GM11168 (cell line): ENCODE results near the gene CEP85.
"Not testable (repeated sequence)": the region's sequence is repeated elsewhere in the genome, so short reads cannot be mapped to it uniquely, and the experiment has no call there.

Experiments
- in situ Hi-C: fragments of 300-500 bp; cut with MboI; formaldehyde crosslinking; loops from one replicate; pipeline ENCODE4 v1.12.0; 2022; ENCODE audit warnings: low sequenced_read_pairs; ENCODE audit not compliant: unreplicated experiment

CEP85 gene

DNA sequence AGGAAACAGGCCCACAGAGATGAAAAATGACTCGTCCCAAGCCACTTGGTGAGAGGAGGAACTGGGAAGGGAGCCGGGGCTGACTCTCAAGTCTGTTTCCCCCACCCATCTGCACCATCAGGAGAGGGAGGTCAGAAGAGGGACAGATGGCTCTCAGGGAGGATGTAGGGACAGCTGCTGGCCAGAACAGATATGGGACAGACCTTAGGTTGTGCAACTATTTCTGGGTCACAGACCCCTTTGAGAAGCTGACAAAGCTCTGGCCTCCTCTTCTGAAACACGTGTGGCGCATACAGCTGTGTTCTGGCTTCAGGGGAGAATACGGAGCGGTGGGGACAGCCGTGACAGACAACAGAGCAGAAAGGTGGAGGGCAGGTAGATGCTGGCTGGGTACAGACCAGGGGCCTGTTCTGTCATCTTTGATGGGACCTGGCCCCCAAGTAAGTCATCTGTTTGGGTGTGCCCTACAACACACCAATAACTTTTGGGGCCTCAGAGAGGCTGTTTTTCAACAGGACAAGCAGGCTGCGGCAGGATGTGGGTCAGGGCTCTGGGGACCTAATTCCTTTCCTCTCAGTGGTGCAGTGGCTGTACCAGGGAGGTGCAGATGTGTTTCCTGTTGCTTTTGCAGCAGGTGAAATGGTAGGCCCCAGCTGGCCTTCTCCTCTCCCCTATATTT, 53.2 kb downstream of the CEP85 start:
- in situ Hi-C loops, result no loop called here

DNA sequence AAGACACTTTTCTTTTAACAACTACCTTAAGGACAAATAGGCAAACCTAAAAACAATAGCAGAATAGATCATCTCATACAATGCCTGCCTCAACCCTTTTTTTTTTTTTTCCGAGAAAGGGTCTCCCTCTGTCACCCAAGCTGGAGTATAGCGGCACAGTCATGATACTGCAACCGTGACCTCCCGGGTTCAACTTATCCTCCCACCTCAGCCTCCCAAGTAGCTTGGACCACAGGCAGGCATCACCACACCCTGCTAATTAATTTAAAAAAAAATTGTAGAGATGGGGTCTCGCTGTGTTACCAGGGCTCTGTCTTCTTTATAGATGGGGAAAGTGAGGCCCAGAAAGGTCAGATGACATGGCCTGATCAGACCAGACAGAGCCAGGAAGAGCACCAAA, 53.8 kb downstream of the CEP85 start:
- in situ Hi-C loops, result no loop called here

DNA sequence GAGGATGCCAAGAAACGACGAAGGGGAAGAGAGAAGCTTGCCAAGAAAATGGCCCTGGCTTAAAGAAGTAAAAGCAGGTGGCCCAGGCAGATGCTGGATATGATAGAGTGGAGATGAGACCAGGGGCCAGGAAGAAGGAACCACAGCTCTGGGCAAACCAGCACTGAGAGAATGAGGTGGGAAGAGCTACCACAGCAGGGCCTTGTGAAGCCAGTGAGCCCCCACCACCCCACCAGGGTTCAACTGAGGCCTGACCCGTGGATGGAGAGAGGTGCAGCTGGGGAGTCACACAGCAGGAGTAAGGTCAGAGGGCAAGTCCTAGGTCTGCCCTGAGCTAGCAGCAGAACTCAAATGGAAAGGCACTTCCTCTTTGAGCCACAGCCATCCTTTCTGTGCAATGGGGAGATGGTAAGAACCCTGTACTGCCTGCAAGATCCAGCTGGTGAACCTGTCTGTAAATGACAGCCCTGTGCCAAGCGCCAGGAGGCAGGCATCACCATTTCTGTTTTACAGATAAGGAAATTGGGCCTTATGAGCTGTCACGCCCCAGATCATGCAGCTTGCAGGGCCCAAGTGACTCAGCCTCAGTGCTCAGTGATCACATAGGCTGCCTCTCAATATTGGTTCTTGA, 54.4 kb downstream of the CEP85 start:
- in situ Hi-C loops, result no loop called here

DNA sequence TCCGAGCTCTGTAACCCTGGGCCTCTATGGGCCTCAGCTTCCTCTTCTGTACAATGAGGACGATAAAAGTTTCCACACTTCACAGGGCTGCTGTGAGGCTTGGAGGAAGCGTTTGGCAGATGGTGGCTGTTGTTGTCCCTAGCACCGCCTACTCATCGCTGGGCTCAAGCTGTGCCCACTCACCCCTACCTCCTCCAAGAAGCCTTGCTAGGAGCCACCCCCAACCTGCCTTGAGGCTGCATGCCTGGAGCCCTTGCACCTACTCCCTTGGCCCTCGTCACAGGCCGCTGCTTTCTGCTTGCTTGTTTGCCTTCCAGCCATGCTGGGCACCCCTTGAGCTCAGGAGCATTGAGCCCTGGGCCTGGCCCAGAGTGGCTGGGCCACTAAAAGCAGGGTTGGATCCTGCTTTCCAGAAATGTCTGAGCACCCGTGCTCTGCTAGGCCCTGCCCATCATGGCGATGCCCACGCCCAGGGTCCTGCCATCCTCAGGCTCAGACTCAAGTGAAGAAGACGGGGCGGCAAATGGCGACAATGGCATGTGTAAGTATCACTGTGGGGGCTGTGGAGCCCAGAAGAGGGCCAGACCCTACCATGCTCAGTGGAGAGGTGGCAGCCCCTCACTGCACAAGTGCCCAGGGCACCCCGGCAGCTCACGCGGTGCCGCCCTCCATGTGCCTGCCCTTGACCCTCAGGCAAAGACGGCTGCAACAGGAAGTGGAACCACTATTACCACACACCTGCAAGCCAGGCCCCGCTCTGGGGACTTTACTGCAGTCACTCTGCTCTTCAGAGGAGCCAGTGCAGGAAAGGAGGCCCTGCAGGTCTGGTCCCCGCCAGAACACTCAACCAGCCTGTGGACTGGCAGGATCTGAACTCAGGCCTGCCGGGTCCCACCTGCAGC, 55.4 kb downstream of the CEP85 start:
- in situ Hi-C loops, result no loop called here

DNA sequence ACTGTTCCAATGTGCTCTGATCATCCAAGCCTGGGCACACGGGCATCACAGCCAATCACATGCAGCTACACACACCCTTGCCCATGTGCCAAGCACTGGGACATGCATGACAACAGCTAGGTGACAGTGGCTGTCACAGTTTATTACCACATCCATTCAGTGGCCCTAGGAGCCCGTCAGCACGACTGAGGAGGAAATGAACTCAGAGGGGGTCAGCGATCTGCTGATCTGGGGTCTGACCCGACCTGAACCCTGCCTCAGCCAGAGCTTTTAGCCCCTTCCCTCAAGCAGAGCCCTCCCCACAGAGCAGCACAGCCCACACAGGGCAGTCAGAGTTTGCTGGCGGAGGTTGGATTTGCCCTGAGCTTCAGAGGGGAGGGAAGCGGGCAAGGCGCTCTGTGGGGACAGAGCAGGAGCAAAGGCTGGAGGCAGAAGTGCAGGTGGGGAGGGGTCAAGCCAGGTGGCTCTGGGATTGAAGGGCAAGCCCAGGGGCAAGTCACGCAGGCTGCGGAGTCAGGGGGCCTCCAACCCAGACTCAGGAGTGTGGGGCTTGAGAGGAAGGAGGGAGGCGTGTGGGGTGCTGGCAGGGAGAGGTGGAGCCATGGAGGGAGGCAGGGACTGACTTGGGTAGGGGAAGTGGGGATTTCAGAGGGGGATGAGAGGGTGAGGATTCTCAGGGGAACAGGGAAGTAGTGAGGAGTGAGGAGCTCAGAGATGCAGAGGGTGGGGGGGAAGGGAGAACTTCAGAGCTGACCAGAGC, 56.3 kb downstream of the CEP85 start:
- in situ Hi-C loops, result no loop called here

DNA sequence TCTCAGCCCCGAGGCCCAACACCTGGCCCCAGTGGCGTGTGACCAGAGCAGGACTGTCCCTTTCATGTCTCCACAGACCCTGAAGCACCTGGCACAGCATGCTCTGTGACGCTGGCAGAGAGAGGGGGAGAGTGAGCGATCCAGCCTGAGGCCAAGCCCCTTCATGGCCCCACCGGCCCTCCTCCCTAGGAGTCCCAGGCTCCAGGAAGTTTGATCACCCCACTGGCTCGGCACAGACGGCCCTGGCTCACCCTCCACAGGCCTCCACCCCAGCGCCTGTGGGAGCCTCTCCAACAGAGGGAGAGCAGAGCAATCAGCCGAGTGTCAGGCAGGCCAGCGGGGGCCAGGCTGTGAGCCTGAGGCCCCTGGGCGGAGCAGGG, 56.9 kb downstream of the CEP85 start:
- in situ Hi-C loops, result no loop called here

DNA sequence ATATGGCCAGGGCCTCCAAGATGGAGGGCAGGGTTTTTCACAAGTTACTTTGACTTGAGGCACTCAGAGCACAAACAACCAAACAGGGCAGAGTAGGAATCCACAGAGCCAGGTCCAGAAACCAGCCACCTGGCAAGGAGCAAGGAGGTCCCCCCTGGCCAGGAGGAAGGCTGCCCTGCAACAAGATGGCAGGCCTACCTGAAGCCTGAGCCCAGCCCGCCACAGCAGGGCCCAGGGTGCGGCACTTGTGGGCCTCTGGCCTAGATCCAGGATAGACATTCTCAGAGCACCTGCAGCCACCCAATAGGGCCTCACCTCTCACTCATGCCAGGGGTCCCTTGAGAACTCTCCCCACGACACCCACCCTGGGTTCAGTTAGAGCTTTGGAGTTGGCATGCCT, 57.4 kb downstream of the CEP85 start:
- in situ Hi-C loops, result no loop called here

DNA sequence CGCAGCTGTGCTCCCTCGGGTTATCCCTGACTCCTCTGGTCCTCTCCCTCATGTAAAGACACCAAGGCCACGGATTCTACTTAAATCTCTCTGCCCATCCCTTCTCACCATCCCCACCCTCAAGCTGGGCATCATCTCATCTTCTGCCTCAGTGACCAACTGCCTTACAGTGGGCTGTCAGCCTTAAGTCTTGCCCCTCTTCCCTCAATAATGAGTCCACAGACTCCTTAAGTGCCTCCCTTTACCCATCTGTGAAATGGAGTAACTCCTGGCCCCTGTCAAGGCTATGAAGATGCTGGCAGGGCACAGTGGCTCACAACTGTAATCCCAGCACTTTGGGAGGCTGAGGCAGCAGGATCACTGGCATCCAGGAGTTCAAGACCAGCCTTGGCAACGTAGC, 57.9 kb downstream of the CEP85 start:
- in situ Hi-C loops, result no loop called here

DNA sequence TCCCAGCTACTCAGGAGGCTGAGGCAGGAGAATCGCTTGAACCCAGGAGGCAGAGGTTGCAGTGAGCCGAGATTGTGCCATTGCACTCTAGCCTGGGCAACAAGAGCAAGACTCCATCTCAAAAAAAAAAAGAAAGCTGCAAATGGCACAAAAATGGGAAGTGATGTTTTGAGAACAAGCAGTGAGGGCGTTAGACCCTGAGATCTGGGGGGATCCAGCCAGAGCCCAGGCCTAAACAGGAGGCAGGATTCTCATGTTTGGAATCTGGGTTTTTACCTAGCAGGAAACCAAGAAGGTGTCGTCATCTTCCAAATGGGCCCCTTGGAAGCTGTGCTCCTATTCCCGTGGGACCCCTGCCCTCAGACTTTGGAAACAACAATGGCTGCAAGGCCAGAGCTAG, 58.7 kb downstream of the CEP85 start:
- in situ Hi-C loops, result not testable (repeated sequence)

DNA sequence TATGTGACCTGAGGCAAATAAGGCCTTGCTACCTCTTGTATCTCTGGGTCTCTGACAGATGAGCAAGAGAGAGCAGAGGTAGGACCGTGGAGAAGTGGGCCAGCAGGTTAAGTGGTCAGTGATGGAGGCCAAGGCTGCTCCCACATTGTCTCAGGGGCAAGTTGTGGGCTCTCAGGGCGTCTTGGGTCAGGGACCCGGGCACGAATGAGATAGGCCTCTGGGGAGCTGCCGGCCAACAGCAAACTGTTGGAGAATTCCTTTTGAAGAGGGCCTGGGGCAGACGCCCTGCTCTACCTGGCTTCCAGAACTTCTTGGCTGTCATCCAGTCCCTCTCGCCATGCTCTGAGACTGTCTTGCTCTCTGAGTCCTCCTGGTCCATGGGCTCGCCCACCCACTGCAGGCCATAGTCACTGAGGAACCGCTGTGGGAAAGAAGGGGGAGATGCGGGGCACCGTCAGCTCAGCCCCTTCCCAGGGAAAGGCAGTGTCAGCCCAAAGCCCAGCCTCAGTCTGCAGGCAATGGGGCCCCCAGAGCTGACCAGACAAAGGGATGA, 60.0 kb downstream of the CEP85 start:
- in situ Hi-C loops, result no loop called here

DNA sequence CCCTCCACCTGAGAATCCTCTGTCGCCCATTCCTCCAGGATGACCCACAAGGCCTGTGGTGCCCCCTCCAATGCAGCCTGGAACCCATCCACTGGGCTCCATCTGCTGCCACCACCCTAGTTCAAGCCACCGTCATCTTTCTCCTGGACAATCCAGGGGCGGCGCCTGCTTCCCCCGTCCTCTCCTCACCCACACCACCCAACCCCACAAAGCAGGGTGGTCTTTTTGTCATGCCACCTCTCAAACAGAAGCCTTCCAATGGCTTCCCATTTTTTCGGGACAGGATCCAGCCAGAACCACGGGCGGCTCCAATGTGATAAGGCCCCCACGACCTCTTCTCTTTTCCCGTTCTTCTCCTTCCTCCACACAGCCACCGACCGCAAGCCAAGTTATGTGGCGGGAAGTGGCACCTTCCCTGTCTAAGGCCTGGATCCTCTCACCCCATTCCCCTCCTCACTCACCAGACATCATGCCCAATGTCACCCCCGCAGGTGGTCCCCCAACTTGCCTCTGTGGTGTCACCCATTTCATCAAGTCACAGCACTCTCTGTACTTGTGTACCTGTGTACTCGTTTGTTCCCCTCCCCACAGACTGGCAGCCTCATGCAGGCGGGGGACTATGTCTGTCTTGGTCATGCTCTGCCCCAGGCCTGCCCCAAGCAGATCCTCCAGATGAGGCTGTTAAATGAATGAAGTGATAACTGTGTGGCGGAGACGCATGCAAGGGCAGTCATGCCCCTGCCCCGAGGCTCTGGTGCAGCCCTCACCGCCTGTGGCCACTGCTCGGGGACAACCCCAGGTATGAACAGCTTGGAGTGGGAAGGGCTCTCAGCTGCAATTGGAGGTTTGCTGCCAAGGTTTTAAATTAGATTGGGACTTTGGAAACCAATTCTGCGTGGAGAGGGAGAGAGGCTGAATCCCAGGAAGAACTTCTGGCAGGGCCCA, 61.5 kb downstream of the CEP85 start:
- in situ Hi-C loops, result no loop called here

DNA sequence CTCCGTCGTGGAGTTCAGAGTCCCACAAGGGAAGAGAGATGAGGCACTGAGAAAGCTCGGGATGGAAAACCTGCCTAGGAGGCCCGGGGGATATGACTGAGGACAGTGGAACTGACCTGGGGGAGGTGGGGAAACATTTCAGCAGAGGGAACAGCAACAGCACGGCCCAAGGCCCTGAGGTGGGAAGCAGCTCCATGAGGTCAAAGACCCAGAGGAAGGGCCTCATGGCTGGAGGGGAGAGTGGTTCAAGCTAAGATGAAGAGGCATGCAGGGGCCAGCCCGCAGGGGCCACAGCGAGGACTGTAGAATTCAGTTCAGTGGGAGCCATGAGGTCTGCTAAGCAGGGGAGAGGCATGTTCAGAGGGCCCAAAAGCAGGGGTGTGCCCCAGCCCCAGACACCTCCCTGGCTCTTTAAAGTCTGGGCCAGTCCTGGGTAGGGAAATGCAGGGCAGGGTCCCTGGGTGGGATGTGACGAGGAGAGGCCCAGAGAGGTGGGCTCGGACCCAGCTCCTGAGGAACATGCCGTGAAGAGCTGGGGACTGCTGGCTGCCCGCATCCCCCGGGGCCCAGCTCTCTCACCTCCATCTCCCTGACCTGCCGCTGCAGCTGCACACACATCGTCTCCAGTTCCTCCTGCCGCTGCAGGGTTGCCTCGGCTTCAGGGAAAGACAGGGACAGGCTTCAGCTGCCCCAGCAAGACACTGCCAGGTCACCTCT, 62.5 kb downstream of the CEP85 start:
- in situ Hi-C loops, result no loop called here

DNA sequence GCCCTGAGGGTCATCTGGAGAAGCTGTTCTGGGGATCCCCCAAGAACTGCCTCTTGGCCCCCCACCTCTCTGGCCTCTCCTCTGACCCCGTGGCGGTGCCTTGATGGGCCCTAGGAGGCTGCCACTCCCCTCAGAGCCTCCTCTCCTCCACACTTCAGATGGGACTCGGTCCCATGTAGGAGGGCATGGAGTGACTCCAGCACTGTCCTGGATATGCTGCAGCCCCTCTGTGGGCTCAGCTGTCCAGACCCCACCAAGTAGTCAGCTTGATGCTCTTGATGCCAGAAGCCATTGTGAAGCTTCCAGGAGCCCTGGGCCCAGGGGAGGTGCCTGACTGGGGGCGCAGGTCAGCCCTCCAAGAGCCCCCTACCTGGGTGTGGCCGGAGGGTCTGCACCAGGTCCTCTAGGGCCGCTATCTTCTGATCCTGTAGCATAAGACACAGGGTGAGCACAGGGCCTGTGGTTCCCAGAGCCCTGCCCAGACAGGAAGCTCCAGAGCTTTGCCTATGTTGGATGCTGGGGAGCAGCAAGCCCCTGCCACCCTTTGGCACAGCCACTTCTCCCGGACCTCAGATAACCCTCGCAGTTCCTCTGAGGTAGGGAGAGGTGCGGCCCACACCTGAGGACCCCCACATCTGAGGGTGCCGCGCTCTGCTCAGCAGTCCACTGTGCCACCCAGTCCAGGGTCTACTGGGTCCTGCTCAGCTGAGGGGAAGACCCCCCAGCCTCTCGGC, 63.2 kb downstream of the CEP85 start:
- in situ Hi-C loops, result no loop called here

DNA sequence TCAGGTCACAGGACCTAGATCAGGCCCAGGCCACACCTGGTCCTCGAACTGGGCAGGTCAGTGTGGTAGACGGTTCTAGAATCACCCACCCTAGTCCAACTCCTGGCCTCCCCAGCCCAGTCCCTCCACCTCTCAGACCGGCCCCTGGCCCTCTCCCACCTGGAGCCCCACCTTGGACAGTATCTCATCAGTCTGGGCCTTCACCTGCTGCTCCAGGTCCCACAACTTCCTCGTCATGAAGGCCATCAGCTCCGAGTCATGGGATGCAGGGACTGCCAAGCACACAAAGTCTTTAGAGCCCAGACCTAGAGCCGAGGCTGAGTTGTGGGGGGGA, 63.8 kb downstream of the CEP85 start:
- in situ Hi-C loops, result no loop called here

DNA sequence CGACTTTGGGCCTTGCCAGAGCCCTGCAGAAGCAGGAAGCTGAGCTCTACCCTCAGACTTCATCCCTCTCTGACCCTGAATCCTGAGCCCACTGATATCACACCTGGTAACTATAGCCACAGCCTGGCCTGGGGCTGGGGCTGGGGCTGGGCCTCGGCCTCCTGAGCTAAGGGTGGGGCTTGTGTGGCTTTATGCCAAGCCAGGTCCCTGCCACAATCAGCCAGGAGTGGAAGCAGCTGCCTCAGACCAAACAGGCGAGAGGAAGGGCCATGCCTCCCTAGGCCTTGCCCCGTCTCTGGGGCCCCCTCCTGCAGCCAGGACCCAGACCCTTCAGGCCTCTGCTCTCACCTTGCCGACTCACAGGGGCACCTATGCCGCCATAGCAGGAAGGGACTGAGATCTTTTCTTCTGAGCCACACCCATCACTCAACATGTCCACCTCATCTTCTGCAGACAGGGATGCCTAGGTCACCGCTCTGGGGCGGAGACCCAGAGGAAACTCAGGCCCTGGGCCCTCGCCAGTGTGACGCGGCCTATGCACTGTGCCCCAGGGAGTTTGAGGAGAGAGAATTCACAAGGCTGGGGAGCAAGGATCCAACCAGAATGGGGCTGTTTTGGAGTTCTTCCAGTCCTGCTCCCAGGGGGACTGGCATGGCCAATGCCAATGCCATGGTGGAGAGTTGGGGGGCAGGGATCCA, 66.7 kb downstream of the CEP85 start:
- in situ Hi-C loops, result no loop called here

DNA sequence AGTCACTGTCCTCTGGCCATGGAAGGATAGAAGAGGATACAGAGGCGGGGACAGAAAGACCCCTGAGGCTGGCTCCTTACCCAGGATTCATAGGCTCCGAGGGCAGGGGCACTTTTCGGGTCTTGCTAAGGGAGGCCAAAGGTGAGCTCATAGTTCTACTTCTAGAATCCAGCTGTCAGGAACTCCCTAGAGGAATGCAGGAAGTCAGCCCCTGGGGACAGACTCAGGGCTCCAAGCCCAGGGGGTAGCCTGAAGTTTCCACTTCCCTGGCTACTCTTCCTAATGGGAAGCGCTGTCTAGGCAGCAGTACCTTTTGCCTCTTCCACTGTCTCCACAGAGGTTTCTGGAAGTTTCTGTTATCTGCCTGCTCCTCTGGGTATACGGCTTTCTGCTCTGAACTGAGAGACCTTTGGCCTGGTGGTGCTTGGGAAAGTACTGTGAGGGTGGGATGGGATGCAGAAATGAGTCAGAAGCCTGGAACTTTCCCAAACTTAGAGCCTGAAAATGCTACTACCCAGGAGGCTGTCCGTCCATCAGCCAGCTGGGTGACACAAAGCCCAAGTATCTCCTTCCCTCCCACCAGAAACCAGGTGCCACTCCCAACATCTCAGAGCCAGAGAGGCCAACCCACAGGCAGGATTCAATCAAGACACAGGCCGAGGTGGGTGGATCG, 68.9 kb downstream of the CEP85 start:
- in situ Hi-C loops, result no loop called here

DNA sequence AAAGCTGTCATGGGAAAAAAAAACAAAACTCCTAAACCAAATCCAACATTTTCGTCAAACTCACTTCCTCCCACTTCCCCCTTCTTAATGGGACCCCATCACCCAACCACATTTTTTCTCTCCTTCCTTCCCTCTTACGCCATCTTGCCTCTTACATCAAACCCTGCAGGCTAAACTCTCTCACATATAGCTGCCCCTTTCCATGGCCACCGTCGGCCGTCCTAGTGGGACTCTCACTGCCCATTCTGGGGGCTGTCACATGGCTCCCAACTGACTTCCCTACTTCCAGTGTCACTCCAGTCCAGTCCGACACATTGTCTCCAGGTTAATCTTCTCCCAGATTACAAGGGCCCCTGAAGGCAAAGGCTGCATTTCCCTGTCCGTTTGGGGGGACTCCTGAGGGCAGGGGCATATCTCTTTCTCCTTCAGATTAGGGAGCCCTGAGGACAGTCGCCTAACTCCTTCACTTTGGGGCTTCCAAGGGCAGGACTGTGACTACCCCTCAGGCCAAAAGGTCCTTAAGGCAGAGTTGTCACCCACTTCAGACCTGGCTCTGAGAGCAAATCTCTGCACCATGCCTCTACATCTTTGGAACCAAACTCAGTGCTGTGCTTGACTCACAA, 71.8 kb downstream of the CEP85 start:
- in situ Hi-C loops, result no loop called here
